ENCODE results near the gene FGF5.
"Not testable (repeated sequence)": the region's sequence is repeated elsewhere in the genome, so short reads cannot be mapped to it uniquely, and the experiment has no call there.

The FGF5 gene

DNA sequence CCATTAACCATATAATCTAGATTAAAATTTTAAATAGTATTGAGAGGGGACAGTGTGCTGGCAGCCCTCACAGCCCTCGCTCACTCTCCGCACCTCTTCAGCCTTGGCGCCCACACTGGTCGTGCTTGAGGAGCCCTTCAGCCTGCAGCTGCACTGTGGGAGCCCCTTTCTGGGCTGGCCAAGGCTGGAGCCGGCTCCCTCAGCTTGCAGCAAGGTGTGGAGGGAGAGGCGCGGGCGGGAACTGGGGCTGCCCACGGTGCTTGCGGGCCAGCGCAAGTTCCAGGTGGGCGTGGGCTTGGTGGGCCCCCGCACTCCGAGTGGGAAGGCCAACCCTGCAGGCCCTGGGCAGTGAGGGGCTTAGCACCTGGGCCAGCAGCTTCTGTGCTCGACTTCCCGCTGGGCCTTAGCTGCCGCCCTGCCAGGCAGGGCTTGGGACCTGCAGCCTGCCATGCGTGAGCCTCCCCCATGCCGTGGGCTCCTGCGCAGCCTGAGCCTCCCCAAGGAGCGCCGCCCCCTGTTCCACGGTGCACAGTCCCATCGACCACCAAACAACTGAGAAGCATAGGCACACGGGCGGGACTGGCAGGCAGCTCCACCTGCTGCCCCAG lies 36.3 kb downstream of the FGF5 start:
- no peak for DNase-seq

DNA sequence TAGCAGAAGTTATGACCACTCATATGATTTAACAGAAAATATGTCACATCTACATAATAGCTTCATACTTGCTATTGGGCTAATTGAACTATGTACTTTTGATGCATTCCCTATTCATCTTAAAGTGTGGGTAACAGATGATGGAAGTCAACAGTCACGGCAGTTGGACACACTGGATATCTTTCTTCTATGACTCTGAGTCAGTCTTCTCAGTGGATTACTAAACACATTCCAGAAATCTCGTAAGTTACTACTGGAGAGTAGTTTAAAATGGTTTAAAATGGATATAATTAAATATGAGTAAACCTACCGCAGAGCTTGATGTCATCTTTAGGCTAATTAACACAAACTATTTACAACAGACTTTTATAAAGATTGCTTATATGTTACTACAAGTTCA lies 39.0 kb downstream of the FGF5 start:
- DNase-seq, result no peak

DNA sequence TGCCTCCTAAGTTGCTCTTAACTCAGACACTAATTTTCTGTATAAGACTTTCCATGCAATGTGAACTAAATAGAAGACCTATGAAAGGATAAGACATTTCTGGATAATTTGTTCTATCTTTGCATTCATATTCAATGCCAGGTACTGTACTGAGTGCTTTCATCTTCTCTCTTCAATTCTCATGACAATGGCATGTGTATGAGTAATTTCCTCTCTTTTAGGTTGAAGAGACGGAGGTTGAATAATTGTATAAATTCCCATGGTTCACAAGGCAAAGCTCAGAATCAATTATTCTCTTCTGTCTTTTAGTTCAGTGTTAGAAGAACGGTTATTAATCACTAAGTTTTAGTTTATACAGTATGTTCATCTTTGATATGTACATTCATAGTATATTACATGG lies 39.8 kb downstream of the FGF5 start:
- DNase-seq, result no peak

DNA sequence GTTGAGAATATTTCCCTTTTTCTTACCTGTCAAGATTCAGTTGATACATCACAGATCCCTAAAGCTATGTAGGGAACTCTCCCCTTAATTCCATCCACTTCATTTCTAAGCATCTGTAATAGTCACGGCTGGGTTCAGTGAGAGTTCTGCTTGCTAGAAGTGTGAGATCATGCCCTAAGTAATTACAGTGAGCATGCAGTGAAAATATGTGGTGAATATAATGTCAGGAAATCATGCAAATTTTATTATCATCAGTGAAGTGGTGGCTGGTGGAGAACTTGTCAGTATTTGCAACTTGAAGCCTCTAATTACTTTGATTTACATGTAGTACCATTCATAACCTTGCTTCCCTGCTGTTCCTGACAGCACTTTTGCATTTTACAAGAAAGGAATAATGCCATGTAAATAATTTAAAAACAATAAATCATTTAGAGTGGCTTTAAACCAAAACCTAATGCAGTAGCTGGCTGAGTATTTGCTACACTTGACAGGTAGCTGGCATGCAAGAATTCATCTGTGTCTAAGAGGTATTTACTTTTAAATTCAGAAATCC lies 40.8 kb downstream of the FGF5 start:
- peak; percentile 28 for DNase-seq

DNA sequence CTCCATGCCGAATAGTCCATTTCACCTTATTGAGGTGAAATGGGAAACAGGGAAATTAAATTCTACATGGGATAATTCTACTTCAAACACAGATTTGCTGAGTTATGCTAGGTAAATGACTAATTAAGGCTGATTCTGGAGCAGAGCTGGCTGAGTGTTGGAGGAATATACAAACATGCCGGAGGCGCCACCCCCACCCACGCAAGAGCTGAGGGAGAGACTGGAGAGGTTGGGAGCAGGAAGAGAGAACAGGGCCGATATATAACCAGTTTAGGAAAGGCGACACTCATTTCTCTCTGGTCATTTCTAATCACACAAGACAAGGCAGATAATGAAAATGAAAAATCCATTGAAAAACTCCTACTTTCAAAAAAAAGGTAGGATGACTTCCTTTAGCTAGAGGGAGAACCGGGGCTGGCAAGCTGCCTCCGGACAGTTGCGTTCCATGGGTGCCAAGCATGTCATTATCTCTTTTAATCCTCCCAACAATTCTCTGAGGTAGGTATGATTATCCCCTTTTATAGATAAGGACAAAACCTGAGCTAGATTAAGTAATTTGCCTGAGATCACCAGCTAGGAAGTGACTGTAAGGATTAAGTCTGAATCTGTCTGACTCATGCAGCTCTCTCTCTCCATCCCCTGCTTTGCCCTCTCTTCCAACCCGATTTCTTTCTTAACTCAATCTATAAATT lies 41.5 kb downstream of the FGF5 start:
- no peak for DNase-seq

DNA sequence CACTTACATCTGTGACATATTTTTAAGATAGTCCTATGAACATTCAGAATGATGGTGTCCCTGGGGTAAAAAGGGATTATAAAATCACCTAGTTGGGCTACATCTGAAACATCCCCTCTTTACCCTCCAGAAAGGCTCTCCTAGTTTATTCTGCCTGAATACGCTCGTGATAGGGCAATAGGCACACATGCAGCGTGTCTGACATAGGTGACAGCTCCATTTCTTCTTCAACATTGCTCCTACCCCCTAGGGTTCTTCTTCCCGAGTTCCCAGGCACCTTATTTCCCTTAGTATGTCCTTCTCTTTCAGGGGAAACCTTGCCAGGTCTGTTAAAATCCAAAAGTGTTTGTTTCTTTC lies 42.0 kb downstream of the FGF5 start:
- DNase-seq, result no peak

DNA sequence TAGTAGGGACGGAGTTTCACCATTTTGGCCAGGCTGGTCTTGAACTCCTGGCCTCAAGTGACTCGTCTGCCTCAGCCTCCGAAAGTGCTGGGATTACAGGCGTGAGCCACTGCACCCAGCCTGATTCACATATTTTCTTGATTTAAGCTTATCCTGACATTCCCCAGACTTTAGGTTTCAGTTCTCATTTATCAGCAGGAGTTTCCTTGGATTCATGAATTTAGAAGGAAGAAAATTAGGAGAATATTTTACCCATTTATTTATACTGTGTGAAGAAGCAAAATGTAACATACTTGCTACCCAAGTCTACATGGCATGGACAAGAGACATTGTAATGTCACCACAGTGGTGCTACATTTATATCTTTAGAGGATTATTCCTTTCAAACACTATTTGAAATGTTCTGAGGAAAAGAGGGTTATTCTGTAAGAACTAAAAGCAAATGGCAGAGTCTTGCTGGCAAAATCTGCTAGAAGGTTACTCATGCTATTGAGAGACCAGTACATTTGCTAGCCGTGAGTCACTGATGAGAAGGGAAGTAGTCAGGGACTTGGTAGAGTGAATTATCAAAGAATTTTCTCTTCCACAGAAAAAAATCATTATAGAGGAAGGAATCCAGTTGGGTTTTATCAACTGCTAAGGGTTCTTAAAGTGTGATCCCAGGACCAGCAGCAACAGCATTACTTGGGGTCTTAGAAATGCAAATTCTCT lies 43.0 kb downstream of the FGF5 start:
- no peak for DNase-seq

DNA sequence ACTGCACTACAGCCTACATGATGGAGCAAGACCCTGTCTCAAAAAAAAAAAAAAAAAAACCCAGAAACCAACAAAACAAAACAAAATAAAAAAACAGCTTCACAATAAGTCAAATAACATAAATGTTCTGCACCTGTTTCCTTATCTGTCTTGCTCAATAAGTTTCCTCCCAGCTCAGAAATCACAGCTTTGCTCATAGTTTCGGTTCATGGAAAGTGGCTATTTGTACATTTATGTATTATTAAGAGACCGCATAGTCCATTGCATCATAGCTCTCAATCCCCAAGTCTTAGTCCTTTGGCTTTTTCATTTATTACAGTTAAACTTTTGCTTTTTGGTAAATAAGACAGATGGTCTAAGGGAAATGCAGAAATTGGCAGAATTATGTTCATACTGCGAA lies 44.7 kb downstream of the FGF5 start:
- DNase-seq, result no peak

DNA sequence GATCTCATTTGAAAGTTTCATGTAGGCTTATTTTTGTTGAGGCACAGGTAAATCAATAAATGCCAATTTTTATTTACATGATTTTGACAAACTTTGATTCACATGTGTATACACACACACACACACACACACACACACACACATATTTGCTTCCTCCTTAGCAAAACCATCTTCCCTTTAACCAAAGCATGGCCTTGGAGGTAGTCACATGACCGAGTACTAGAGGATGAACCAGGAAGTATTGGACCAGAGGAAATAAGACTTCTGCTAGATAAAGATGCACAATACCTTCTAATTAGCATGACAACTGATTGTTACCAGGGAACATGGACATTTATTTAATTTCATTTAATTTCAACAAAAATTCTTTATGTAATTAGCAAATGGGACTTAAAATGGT lies 45.7 kb downstream of the FGF5 start:
- no peak for DNase-seq

DNA sequence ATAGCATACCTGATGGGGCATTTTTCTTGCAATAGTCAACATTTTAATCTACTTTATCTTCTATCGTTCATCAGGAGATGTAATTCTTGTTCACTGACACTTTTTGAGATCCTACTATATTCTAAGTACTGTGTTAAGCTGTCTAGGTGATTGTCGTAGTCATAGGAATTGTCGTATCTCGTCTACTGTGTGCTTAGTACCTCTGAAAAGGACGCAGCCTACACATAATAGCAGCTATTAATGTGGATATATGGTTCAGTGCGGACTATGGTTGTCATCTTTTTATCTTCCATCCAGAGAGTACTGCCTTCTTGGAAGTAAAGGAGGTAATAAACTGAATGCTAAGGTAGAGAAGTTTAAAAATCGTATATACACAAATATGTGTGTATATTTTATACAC lies 47.2 kb downstream of the FGF5 start:
- no peak for DNase-seq

DNA sequence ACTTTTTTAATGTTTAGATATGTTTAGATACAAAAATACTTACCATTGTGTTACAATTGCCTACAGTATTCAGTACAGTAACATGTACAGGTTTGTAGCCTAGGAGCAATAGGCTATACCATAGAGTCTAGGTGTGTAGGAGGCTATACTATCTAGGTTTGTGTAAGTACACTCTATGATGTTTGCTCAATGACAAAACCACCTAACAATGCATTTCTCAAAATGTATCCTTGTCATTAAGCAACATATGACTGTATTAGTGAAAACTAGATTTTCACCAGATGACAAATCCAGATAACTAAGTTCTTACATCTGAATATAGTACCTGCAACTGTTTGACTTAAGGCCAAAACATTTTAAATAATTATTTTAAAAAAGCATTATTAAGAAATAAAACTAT lies 49.4 kb downstream of the FGF5 start:
- DNase-seq, result not testable (repeated sequence)

DNA sequence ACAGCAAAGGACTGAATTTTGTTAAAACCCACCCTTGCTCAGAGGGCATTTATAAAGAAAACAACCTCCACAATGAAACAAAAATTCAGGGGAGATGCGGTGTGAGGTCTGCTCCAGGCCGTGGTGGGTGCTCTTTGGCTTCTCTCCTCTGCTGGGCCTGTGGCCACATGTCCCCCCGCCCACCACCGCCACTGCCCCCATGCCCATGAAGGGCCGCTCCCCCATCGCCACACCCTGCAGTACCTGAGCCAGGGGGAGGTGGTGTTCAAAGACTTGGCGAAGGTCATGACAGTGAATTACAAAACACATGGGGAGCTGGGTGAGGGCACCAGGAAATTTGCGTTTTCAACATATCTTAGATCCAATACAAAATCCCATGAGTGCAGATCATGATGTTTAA lies 54.9 kb downstream of the FGF5 start:
- DNase-seq, result no peak

DNA sequence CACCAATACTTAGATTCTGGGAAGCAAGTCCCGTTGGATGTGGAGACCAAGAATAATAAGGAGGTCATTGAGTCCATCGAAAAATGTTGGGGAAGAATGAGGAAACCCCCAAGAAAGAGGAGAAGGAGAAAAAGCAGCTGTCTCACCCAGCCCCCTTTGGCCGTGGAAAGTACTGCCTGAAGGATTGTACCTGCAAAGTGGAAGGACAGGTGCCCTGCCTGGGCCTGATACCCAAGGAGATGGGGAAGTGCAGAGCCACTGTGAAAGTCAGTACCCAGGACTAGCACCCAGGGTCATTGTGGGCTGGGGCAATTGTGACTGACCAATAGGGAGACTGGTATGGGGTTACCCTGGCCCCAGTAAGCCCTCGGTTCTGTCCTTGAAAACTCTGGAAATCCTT lies 55.3 kb downstream of the FGF5 start:
- no peak for DNase-seq

DNA sequence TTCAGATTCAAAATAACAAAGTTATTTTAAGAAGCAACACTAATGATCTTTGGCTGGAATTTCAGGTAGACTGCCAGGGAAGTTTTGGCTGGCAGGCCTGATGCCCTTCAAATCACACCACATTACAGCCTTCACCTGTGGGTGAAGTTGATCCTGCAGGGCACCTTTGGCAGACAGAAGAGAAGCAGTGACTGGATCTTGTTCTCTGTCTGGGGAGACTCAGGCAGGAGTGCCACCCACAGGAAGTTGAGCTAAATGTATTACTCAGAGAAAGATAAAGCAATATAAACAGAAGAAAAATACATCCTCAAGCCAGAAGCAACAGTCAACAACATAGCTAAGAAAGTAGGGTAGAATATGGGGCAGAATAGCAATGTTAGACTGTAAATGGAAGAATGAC lies 56.3 kb downstream of the FGF5 start:
- DNase-seq, result no peak

DNA sequence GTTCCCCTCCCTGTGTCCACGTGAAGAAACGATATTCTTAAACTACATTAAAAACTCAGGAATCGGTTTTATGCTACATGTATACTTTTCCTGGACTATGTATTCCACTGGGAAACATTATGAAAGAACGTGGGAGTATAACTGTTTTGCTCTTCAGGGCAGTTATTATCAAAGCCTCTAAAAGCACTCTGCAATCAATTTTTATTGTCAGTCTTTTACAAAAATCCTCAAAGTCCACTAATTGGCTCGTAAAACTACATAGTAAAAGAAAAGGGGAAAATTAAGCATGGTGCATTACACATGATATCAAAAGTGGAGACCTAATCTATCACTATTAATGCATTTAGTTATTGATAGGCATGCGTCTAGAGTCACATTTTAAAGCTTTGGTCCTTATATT lies 57.7 kb downstream of the FGF5 start:
- no peak for DNase-seq

DNA sequence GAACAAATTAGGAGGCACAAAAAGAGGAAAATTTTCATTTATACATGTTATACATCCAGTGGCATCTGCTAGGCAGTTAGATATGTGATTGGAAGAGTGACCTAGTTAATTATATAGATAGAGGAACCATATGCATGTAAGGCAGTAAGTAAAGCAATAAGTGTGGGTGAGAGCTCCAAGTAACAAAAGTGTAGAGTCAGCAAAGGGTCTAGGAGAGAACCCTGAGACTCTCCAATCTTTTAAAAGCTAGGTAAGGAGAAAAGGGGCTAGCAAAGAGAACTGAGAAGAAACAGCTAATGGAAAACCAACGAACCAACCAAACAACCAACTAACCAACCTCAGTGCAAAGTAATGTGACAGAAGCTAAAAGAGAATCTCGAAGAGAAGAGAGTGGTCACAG lies 65.2 kb downstream of the FGF5 start:
- DNase-seq, result no peak

DNA sequence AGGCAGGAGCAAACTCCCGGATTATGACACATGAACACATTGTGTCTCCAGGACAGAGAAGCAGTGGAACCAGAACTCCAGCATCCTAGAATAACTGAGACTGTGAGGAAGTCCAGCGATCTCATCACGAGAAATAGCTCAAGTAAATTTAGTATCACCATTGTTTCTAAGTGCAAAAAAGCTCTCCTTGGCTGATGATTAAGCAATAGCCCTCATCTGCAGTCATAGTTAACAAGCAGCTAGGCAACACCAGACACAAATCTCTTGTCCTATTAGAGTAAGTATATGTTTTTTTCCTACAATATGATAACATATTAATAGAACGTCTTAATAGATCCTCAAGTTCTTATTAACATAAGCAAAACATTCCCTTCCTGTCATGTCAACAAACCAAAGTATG lies 66.7 kb downstream of the FGF5 start:
- DNase-seq, result no peak

DNA sequence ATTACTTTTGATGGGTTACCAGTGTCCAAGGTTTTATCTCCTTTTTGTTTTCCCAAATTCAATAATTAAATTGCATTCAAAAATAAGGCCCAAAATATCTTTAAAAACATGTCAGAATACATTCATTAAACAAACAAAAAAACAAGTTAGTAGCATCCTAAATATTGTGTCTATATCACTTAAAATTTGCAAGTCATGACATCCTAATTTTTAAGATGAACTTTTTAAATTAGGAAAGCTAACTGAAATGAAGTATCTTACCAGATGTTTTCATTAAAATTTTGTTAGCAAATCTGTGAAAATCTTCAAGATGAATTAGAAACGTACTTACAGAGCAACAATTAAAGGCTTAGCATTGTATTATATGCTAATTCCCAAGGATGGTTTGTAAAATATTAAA lies 68.1 kb downstream of the FGF5 start:
- DNase-seq, result no peak

DNA sequence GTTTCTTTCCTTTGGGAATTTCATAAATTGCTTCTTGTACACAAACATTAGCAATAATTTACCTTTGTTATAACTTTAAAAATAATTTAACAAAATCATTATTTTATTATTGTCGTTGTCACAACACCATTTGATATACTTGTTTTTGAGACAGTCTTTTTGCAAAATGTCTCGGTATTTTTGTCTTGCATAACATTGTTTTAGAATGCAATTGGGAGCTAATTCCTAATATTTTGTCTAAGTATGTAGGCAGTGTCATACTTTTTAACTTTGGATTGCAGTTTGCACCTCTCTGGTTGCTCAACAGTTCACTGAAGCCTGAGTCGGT lies 68.7 kb downstream of the FGF5 start:
- no peak for DNase-seq

DNA sequence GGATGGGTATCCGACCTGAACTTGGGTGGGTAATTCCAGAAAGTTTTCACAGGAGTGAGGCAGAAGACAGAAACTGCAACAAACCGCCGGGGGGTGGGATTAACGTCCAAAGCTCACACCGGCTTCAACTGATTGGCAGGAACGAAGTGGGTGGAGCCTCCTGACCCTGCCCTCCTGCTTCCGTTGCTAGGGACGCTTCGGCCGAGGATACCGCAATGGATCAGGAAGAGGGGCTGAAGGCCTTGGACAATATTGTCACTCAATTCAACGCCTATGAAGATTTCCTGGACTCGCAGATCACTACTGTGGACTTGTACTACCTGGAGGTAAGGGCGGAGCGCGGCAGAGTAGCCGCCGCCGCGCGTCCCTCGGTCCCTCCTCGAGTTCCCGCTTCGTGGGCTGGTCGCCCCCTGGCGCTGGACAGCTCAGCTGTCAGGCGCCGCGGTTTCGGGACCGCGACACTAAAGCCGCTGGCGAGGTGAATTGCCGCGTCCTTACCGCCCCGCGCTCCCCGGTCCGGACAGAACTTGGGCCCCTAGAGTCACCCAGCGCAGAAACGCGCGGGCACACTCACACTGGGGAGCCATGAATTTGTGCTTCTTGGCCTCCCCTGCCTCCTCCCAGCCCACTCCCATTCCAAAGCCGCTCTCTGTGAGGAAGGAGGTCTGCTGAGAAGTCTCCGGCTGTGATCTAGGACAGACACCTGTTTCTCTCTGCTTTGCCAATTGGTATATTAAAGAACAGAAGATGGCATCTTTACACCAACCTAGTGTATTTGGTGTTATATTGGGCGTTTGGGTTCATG lies 69.3 kb downstream of the FGF5 start, which contains the start of gene CFAP299:
Gene CFAP299 (plus strand): TSS at position 177 of the 805 bp plus-strand sequence.
- peak; percentile 70 for DNase-seq

DNA sequence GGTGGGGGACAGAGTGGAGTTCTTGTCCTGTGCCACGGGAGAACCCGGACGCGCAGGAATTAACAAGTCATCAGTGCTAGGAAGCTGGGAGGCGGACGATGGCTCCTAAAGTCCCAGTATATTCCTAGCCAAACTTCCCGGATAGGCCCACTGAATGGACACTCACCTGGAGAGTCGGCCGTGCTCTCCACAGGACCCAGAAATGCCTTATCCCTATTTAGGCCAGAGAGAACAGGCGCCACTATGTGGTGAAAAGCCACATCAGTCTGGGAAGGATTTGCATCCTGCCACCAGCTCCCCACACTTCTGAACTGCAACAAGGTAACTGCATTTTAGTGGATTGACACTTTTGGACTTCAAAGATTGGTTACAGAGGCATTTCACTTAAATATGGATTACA lies 70.1 kb downstream of the FGF5 start:
- DNase-seq, result no peak

DNA sequence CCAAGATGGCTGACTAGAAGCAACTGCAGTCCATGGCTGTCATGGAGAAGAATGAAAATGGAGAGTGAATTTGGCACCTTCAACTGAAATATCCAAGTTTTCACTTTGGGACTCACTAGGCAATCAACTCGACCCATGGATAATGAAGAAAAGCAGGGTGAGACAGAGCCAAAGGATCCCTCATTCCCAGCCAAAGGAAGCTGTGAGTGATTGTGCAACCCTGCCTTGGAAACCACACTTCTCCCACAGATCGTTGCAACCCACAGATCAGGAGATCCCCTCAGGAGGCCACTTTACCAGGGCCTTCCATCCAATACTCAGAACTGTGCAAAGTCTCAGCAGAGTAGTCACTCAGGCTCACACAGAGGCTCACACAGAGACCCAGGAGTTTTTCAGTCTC lies 73.6 kb downstream of the FGF5 start:
- no peak for DNase-seq
